SK-N-MC (cell line): Measurements from ENCODE around the gene ARHGAP28.

ENCODE experiments used
- EZH2 ChIP-seq: fragments of 200-600 bp; sonication (generic); IDR thresholded peaks from one replicate; pipeline ENCODE4 v1.6.1; 2017; ENCODE audit warnings: antibody characterized with exemption
- POLR2AphosphoS5 ChIP-seq: IDR thresholded peaks from 2 replicates; pipeline ENCODE4 v1.6.1; 2012; ENCODE audit warnings: mild to moderate bottlenecking, low read depth, low read length, borderline replicate concordance

- TF ChIP-seq POLR2AphosphoS5 (no peak), EZH2 (no peak)
These were observed 142.1 kb downstream of the ARHGAP28 start for GRCh38 chr18:6871566-6871965.
